K562 (cell line): ENCODE results near the gene IRAG1. TPM values are rescaled to one million over a fixed set of nuclear protein-coding genes. Genes with fewer than 3 reads are reported as not detected.

Source experiments
- ATAC-seq: fragments of 200-7000 bp; cut with Tn5 transposase; 3 replicates; pipeline ENCODE4 v1.9.1; 2020; ENCODE audit warnings: moderate library complexity
- BruUV-seq: library from RNA; stranded (reverse); fragments of 400-500 nt; replicated peaks from 2 replicates; lab custom pipeline; 2021; lab: Mats Ljungman, UMichigan
- CTCF ChIA-PET: fragments of 300-600 bp; formaldehyde crosslinking; extraction: SDS; loops from one replicate; lab custom pipeline; 2021; ENCODE audit warnings: low intra/inter-chr PET ratio; lab: Yijun Ruan, JAX
- POLR2A ChIA-PET: fragments of 300-600, 350-650 bp; sonication (Branson Sonifier 250); formaldehyde crosslinking; extraction: SDS; loops from one replicate; lab custom pipeline; 2021; ENCODE audit warnings: antibody characterized with exemption, inconsistent platforms; lab: Yijun Ruan, JAX
- DNase-seq, 4 experiments: peaks; one replicate each; pipeline versions ENCODE4 v3.0.0 to v3.0.0-alpha.2; 2011 to 2018; ENCODE audit warnings: low spot score in 3 of 4, mixed read lengths in 3 of 4; ENCODE audit errors: extremely low read depth in 1 of 4
- FAIRE-seq: peaks from 2 replicates; lab custom pipeline; 2011; peaks lifted over from hg19 to GRCh38; lab: Jason Lieb, UNC
- H2AFZ ChIP-seq: 2 replicates; pipeline ENCODE4 v1.6.0; 2011; ENCODE audit warnings: low read depth, low read length, control low read depth, inconsistent platforms
- H3K27ac ChIP-seq: fragments of 200-600 bp; 3 replicates; pipeline ENCODE4 v1.8.0; 2011; ENCODE audit warnings: low read depth, mild to moderate bottlenecking, control low read depth, inconsistent platforms, low read length, moderate library complexity, mixed read lengths; ENCODE audit errors: extremely low read depth
- H3K27me3 ChIP-seq, 2 experiments: fragments of 300-600 bp in 1 of 2; 2 replicates in 1 of 2; 3 replicates in 1 of 2; pipeline versions ENCODE4 v1.6.0 to v1.8.0; 2011; ENCODE audit warnings: inconsistent platforms in 2 of 2, low read length in 2 of 2, mild to moderate bottlenecking in 1 of 2, mixed read lengths in 1 of 2, moderate library complexity in 1 of 2; ENCODE audit not compliant: control insufficient read depth in 2 of 2, insufficient read depth in 2 of 2
- H3K36me3 ChIP-seq: fragments of 300-600 bp; 3 replicates; pipeline ENCODE4 v1.8.0; 2011; ENCODE audit warnings: mild to moderate bottlenecking, low read length, inconsistent platforms; ENCODE audit not compliant: control insufficient read depth, insufficient read depth
- H3K4me1 ChIP-seq, 2 experiments: fragments of 200-600 bp in 1 of 2; replicated peaks in 1 of 2; 2 replicates in 1 of 2; 3 replicates in 1 of 2; pipeline versions ENCODE4 v1.5.1 to v1.8.0; 2011; ENCODE audit warnings: inconsistent platforms in 2 of 2, low read length in 2 of 2, mild to moderate bottlenecking in 1 of 2, mixed read lengths in 1 of 2, moderate library complexity in 1 of 2; ENCODE audit not compliant: control insufficient read depth in 2 of 2, insufficient read depth in 2 of 2
- H3K4me2 ChIP-seq: 2 replicates; pipeline ENCODE4 v1.6.1; 2011; ENCODE audit warnings: low read length, control low read depth, inconsistent platforms, mixed read lengths; ENCODE audit not compliant: insufficient read depth
- H3K4me3 ChIP-seq: fragments of 200-600 bp; sonication (generic), shearing (Covaris generic); 2 replicates; pipeline ENCODE4 v1.5.1; 2016; ENCODE audit warnings: control low read depth, inconsistent platforms
- H3K79me2 ChIP-seq: fragments of 200-600 bp; 3 replicates; pipeline ENCODE4 v1.8.0; 2011; ENCODE audit warnings: low read length, inconsistent platforms; ENCODE audit not compliant: control insufficient read depth, insufficient read depth
- H3K9ac ChIP-seq, 2 experiments: 2 replicates each; pipeline versions ENCODE4 v1.6.0 to v1.6.1; 2011; ENCODE audit warnings: low read depth in 2 of 2, low read length in 2 of 2, control low read depth in 1 of 2, inconsistent platforms in 1 of 2, mild to moderate bottlenecking in 1 of 2, mixed read lengths in 1 of 2; ENCODE audit not compliant: insufficient read depth in 1 of 2
- H3K9me1 ChIP-seq: one replicate; pipeline ENCODE4 v1.6.0; 2011; ENCODE audit warnings: inconsistent platforms, mild to moderate bottlenecking, low read length, moderate library complexity; ENCODE audit not compliant: control insufficient read depth, insufficient read depth
- H3K9me3 ChIP-seq: replicated peaks from 2 replicates; pipeline ENCODE4 v1.5.1; 2011; ENCODE audit warnings: low read depth, low read length, inconsistent platforms; ENCODE audit not compliant: control insufficient read depth, insufficient read depth
- H4K20me1 ChIP-seq: replicated peaks from 2 replicates; pipeline ENCODE4 v1.6.1; 2011; ENCODE audit warnings: low read length, inconsistent platforms, mixed read lengths; ENCODE audit not compliant: control insufficient read depth, insufficient read depth
- CTBP1 ChIP-seq: fragments of 450-650 bp; IDR thresholded peaks from 2 replicates; pipeline ENCODE4 v1.6.1; 2016; ENCODE audit warnings: borderline replicate concordance
- DPF2 ChIP-seq: fragments of 450-650 bp; IDR thresholded peaks from 2 replicates; pipeline ENCODE4 v1.6.1; 2016
- FOSL1 ChIP-seq: fragments of 200-800 bp; sonication (Bioruptor generic); conservative IDR thresholded peaks from 2 replicates; pipeline ENCODE4 v1.6.1; 2016; ENCODE audit warnings: missing genetic modification characterization, missing compliant biosample characterization
- KLF10 ChIP-seq: fragments of 250-450 bp; sonication (Bioruptor Pico); IDR thresholded peaks from 2 replicates; pipeline ENCODE4 v1.6.1; 2021; ENCODE audit warnings: matching md5 sums
- KLF16 ChIP-seq: IDR thresholded peaks from 2 replicates; pipeline ENCODE4 v1.6.1; 2016; ENCODE audit warnings: antibody characterized with exemption
- LARP7 ChIP-seq: fragments of 450-650 bp; IDR thresholded peaks from 2 replicates; pipeline ENCODE4 v1.6.1; 2016
- RB1 ChIP-seq: fragments of 450-650 bp; IDR thresholded peaks from 2 replicates; pipeline ENCODE4 v1.6.1; 2017; ENCODE audit warnings: low read depth, mild to moderate bottlenecking
- SMAD2 ChIP-seq: fragments of 150-350 bp; IDR thresholded peaks from 2 replicates; pipeline ENCODE4 v1.6.1; 2014; ENCODE audit warnings: low read depth, mild to moderate bottlenecking, low read length
- SOX6 ChIP-seq: fragments of 450-650 bp; IDR thresholded peaks from 2 replicates; pipeline ENCODE4 v1.6.1; 2014; ENCODE audit warnings: mild to moderate bottlenecking
- STAG1 ChIP-seq: sonication (generic); formaldehyde crosslinking; IDR thresholded peaks from 2 replicates; pipeline ENCODE4 v1.5.0; 2020; ENCODE audit warnings: missing genetic modification reagents, borderline replicate concordance
- STAT5A ChIP-seq: IDR thresholded peaks from 2 replicates; pipeline ENCODE4 v1.6.1; 2012; ENCODE audit warnings: low read length, inconsistent platforms, borderline replicate concordance
- TCF3 ChIP-seq: sonication (generic); formaldehyde crosslinking; IDR thresholded peaks from 2 replicates; pipeline ENCODE4 v1.4.0; 2020; ENCODE audit warnings: mild to moderate bottlenecking, missing genetic modification reagents
- WGBS: fragments of 100-300 bp; shearing (Covaris generic); methylation state at CpG from one replicate; pipeline ENCODE4 v1.1.6; 2016; ENCODE audit warnings: low coverage, mixed read lengths; ENCODE audit not compliant: insufficient coverage; ENCODE audit errors: missing lambda C conversion rate; 5-methylcytosine and 5-hydroxymethylcytosine counted together
- in situ Hi-C: fragments of 300-500 bp; cut with MboI; formaldehyde crosslinking; loops from 4 replicates; pipeline ENCODE4 v1.15.0; 2018; ENCODE audit warnings: inconsistent platforms, mixed read lengths
- intact Hi-C: fragments of 100-400 bp; cut with micrococcal nuclease; formaldehyde crosslinking; loops from 2 replicates; pipeline ENCODE4 v1.14.2; 2022
- polyA plus RNA-seq, 8 experiments: library from polyadenylated mRNA; depleted of rRNA in 4 of 8; stranded (reverse) in 5 of 8; unstranded in 3 of 8; fragments of >200 nt; fragmentation: Nextera tagmentation in 2 of 8; fragmentation: Illumina TruSeq in 1 of 8; extraction: Ambion mirVana in 2 of 8; extraction: Trizol in 1 of 8; gene quantifications; 2 replicates each; pipeline versions ENCODE4 v1.2.1 to v1.2.3, GENCODE V29; 2011 to 2014; ENCODE audit warnings: inconsistent platforms in 1 of 8, missing spikeins in 1 of 8
- total RNA-seq, 7 experiments: library from RNA; depleted of rRNA in 6 of 7; stranded (reverse); fragments of >200 nt in 6 of 7; fragmentation: Illumina TruSeq in 2 of 7; extraction: Trizol in 2 of 7; gene quantifications; 2 replicates each; pipeline versions ENCODE4 v1.2.1 to v1.2.3, GENCODE V29; 2011 to 2021; ENCODE audit warnings: low replicate concordance in 1 of 7
- TF ChIP-seq, protein P1 (sequence below): fragments of 450-650 bp; formaldehyde crosslinking; IDR thresholded peaks from 2 replicates; pipeline ENCODE4 v1.4.0; 2022; ENCODE audit warnings: mild to moderate bottlenecking, moderate library complexity
- TF ChIP-seq, protein P2 (sequence below), 2 experiments: fragments of 450-650 bp in 1 of 2; sonication (generic) in 1 of 2; formaldehyde crosslinking in 1 of 2; IDR thresholded peaks in 1 of 2; conservative IDR thresholded peaks in 1 of 2; 2 replicates each; pipeline versions ENCODE4 v1.6.1 to v1.8.1; 2016 to 2023; ENCODE audit warnings: mild to moderate bottlenecking in 2 of 2, moderate library complexity in 2 of 2, inconsistent platforms in 1 of 2, missing genetic modification reagents in 1 of 2
- TF ChIP-seq, protein P3 (sequence below), 2 experiments: fragments of 450-650 bp; IDR thresholded peaks; 2 replicates each; pipeline ENCODE4 v1.6.1; 2018; ENCODE audit warnings: mild to moderate bottlenecking in 2 of 2, low read depth in 1 of 2; ENCODE audit not compliant: partially characterized antibody in 2 of 2

IRAG1 gene
- total and polyA plus RNA-seq, 9 of the 15 experiments (the other 6 are each of a cell fraction or from before 2014, with no cell fraction given) = 0.01 to 0.22 (median 0.09) TPM; not detected in 1

DNA sequence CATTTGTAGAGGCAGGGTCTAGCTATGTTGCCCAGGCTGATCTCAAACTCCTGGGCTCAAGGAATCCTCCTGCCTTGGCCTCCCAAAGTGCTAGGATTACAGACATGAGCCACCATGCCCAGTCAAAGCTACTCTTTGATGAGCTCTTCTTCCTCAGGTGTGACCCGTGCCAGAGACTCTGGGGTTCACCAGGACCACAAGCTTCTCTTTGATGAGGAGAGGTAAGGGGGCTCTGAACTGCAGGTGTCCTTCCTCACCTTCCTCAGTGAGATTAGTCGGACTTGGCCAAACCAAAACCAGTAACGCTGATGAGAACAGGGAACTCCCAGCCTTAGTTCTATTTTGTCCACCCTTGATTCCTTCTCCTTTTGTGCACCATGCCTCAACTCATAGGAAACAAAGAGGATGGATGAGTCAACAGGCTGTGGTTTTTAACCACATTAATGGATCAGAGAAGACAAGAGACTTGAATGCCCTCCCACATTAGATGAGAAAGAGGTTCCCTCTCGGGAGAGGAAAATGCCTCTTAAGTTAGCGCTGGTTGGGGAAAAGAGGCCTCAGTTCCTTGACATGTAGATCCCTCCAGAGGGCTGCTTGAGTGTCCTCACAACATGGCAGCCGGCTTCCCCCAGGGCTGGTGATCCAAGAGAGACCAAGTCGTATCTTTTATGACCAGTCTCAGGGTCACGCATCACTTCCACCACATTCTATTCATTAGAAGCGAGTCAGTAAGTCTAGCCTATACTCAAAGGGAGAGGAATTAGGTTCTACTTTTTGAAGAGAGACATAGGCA, 31.8 kb upstream of the IRAG1 start (continued):
- TF ChIP-seq TCF3 (CRISPR knock-in tag) (peak; percentile 20; the same call in 1 of the 2 replicates), FOSL1 (tag) (peak; percentile 96), DPF2 (peak; percentile 56), STAG1 (CRISPR knock-in tag) (no peak), RB1 (no peak), CTBP1 (peak; percentile 48; the same call in 1 of the 2 replicates)
- TF ChIP-seq, protein P1, sequence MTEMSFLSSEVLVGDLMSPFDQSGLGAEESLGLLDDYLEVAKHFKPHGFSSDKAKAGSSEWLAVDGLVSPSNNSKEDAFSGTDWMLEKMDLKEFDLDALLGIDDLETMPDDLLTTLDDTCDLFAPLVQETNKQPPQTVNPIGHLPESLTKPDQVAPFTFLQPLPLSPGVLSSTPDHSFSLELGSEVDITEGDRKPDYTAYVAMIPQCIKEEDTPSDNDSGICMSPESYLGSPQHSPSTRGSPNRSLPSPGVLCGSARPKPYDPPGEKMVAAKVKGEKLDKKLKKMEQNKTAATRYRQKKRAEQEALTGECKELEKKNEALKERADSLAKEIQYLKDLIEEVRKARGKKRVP (CRISPR knock-in tag) = no peak

DNA sequence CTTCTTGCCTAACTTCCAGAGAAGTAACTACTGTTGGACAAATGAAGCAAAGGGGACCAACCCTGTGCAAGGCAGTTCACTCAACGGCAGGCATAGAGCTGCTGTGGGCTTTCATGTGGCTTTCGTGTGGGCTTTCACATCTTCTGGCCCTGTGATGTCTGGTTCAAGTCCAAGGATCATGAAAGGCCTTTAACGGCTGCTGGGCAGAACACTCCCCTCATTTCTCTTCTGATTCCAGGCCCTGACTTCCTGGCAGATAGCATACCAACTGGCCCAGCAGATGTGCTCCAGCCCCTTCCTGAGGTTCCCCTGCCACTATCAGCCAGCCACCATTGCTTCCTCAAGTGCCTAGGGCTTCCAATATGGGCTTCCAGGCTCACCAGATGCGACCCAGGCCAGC, 28.8 kb upstream of the IRAG1 start:
- H3K36me3 ChIP-seq = no peaks in the 10 kb centered on the region
- BruUV-seq = no TSS peak
- no peak overlapping the region for H3K4me2 ChIP-seq
- no peak overlapping the region for H3K9ac ChIP-seq
- no peak for FAIRE-seq
- ATAC-seq = no peak
- intact Hi-C loops = no loop called here
- no peak overlapping the region for H3K27ac ChIP-seq
- H3K27me3 ChIP-seq = no peaks in the 10 kb centered on the region
- no peak overlapping the region for H3K4me3 ChIP-seq
- no peaks in the 10 kb centered on the region for H3K9me1 ChIP-seq
- in situ Hi-C loops = no loop called here
- H4K20me1 ChIP-seq = no peaks in the 10 kb centered on the region
- no peak for DNase-seq
- WGBS = 20% methylated on average over 4 of the region's 4 CpGs
- H2AFZ ChIP-seq = no peak overlapping the region
- H3K9me3 ChIP-seq = no peaks in the 10 kb centered on the region
- ChIA-PET POLR2A (no interaction called here), CTCF (no interaction called here)
- H3K4me1 ChIP-seq = peaks cover 0 to 2% of the 10 kb centered on the region in 2 experiments; a peak in 3 of 5 replicates
- no peaks in the 10 kb centered on the region for H3K79me2 ChIP-seq
- TF ChIP-seq STAT5A (no peak), LARP7 (no peak), KLF16 (no peak), SMAD2 (no peak), SOX6 (no peak), KLF10 (no peak)
- TF ChIP-seq, protein P2, sequence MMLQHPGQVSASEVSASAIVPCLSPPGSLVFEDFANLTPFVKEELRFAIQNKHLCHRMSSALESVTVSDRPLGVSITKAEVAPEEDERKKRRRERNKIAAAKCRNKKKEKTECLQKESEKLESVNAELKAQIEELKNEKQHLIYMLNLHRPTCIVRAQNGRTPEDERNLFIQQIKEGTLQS (IDR thresholded peaks at IDR 0.05) = no peak
- TF ChIP-seq, protein P2 (CRISPR knock-in tag; conservative IDR thresholded peaks at IDR 0.05) = no peak
- TF ChIP-seq, protein P3, sequence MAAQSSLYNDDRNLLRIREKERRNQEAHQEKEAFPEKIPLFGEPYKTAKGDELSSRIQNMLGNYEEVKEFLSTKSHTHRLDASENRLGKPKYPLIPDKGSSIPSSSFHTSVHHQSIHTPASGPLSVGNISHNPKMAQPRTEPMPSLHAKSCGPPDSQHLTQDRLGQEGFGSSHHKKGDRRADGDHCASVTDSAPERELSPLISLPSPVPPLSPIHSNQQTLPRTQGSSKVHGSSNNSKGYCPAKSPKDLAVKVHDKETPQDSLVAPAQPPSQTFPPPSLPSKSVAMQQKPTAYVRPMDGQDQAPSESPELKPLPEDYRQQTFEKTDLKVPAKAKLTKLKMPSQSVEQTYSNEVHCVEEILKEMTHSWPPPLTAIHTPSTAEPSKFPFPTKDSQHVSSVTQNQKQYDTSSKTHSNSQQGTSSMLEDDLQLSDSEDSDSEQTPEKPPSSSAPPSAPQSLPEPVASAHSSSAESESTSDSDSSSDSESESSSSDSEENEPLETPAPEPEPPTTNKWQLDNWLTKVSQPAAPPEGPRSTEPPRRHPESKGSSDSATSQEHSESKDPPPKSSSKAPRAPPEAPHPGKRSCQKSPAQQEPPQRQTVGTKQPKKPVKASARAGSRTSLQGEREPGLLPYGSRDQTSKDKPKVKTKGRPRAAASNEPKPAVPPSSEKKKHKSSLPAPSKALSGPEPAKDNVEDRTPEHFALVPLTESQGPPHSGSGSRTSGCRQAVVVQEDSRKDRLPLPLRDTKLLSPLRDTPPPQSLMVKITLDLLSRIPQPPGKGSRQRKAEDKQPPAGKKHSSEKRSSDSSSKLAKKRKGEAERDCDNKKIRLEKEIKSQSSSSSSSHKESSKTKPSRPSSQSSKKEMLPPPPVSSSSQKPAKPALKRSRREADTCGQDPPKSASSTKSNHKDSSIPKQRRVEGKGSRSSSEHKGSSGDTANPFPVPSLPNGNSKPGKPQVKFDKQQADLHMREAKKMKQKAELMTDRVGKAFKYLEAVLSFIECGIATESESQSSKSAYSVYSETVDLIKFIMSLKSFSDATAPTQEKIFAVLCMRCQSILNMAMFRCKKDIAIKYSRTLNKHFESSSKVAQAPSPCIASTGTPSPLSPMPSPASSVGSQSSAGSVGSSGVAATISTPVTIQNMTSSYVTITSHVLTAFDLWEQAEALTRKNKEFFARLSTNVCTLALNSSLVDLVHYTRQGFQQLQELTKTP (IDR thresholded peaks at IDR 0.05; ENCODE audit: low read depth in 1 of 2, partially characterized antibody in 2 of 2) = no peak
